ENCODE data around the gene HMCN2.
"Not testable (repeated sequence)": the region's sequence is repeated elsewhere in the genome, so short reads cannot be mapped to it uniquely, and the experiment has no call there.

Gene HMCN2

GRCh38 chr9:130327781-130328348 lies 62.3 kb downstream of the HMCN2 start:
- DNase-seq (ENCODE audit: low spot score) (no peak), FAIRE-seq (no peak)

GRCh38 chr9:130328349-130328801 lies 62.8 kb downstream of the HMCN2 start:
- no peak for FAIRE-seq
- DNase-seq (ENCODE audit: low spot score): no peak

DNA sequence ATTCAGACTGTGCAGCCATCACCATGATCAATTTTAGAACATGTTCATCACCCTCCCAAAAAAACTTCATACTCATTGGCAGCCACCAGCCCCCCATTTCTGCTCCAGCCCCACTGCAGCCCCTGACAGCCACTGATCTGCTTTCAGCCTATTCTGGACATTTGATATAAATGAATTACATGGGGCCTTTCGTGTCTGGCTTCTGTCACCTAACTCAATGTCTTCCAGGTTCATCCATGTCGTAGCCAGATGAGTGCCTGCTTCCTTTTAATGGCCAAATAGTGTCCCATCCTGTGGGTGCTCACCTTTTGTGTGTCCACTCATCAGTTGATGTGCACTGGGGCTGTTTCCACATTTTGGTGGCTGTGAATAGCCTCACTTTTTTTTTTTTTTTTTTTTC lies 63.5 kb downstream of the HMCN2 start:
- no peak for DNase-seq (ENCODE audit: low spot score)
- no peak for FAIRE-seq

DNA sequence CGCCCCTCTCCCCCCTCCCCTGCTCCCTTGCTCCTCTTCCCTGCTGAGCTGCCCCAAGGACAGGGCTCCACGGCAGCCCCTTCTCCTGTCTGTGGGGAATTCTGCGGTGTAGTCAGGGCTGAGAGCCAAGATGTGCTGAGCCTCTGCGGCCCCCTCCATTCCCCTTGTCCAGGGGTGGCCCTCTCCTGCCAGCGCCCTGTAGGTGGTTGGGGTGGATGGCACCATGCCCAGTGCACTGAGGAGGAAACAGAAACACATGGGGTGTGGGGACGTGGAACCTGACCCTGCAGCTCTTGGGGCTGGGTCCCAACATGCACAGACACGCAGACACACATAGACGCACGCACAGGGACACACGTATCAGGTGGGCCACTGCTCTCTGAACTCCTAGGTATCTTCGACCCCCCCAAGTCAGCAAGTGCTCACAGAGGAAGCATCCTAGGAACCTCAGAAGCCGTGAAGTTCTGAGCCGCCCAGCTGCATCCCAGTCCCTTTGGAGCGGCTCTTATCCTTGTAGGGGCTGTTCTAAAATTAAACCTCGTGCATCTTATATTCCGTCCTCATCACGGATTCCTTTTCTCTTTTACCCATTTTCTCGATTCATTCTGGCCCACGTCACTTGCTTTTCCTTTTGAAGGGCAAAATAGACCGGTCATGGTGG lies 64.8 kb downstream of the HMCN2 start:
- no peak for FAIRE-seq
- DNase-seq (ENCODE audit: low spot score): no peak

DNA sequence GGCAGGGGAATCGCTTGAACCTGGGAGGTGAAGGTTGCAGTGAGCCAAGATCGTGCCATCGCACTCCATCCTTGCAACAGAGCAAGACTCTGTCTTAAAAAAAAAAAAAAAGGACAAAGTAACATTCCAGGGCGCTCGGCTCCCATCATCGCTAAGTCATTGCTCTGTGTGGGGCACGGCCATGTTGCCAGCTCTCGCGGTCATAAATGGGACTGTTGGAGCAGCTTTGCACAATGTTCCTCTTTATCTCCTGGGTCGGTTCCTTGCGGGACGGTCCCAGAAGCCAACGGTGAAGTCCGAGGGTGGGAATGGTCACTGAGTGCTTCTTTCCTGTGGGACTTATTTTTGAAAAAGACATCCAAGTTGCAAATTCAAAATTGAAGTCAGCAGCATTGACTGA lies 65.5 kb downstream of the HMCN2 start:
- no peak for FAIRE-seq
- no peak for DNase-seq (ENCODE audit: low spot score)

DNA sequence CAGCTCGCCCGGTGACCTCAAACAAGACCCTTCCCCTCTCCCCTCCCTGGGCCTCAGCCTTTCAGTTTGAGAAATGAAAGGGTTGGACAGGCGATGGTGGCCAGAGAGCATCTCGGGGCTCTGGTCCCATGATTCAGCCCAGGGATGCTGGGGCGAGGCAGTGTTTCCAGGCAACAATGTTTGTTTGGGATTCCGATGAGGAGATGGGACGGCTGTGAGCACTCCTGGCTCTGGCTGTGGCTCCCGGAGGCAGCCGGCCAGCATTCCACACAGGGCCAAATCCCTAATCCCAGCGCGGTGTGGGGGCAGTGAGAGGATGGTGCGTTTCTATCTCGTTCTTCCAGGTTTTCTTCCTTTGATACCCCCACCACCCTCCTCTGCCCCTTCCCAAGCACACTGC lies 66.0 kb downstream of the HMCN2 start:
- DNase-seq (ENCODE audit: low spot score): no peak
- no peak for FAIRE-seq

DNA sequence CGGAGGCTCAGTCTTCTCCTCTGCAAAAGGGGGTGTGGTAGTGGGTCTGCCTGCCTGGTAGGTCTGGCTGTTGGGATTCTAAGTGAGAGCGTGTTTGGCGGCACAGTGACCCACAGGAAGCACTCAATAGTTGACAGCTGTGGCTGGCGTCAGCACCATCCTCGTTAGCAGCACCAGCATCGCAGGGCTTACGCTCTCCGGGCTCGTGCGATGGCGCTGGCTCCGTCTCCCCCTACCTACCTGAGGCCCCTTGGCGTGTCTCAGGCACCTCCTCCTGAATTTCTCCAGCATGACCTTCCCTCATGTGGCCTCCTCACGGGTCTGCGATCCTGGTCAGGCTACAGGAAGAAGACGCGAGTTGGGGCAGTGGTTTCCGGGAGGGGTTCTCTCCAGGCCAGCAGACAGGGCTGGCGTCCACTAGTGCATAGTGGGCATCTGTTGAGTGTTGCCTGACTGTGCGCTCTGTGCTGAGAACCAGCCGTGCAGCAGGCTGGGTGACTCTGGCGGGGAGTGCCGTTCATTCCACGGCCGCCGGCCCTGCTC lies 66.9 kb downstream of the HMCN2 start:
- no peak for DNase-seq (ENCODE audit: low spot score)
- FAIRE-seq: no peak

DNA sequence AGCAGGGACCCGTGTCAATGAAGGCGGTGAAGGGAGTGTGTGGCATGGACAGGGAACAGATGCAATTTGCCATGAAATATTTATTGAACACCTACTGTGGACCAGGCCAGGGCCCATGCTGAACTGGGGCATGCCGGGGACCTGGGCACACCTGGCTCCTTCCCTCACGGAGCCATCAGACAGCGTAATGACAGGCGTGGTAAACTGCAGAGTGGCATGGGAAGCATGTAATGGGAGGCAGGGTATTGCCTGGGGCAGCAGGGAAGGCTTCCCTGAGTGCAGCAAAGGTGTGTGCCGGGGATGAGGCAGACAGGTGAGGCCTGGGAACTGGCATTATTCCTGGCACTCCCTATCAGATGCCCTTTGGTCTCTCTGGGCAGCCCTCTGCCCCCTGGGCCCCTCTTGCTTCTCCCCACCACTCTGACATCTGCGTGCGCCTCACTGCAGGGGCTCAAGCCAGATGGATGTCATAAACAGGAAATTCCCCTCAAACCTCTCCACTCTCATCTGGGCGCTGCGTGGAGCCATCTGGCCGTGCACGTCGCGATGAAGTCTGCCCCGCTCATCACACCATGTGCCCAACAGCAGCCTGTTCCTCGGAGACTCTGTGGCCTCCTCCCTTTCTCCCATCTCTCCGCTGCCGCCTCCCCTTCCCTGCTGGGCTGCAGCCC lies 67.6 kb downstream of the HMCN2 start:
- no peak for FAIRE-seq
- no peak for DNase-seq (ENCODE audit: low spot score)

DNA sequence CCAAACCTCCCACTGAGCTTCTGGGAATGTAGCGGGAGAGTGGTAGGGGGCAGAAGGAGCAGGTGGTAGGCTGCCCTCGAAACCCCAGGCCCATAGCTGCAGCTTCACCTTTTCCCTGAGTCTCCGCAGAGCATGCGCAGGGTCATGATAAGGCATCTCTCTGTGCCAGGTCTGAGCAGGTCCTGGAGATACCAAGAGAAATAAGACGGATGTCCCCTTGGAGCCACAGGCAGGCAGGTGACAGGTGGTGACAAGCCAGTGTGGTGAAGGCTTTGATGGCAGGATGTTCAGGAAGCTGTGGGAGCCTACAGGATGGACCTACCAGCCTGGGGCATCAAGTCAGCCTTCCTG lies 68.1 kb downstream of the HMCN2 start:
- no peak for FAIRE-seq
- no peak for DNase-seq (ENCODE audit: low spot score)

DNA sequence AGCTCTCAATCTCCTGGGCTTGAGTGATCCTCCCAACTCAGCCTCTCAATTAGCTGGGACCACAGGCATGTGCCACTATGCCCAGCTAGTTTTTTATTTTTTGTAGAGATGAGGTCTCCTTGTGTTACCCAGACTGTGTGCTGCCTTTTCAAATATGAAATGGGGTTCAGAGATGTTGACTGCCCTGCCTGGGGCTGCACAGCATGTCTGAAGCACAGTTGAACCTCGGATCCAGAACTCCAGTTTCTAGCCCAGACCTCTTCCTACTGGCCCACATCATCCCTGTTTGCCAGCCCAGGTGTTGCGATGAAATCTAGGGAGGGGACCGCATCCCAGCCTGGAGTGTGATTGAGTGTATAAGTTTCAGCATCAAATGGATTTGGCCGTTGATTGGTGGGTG lies 69.4 kb downstream of the HMCN2 start:
- FAIRE-seq (no peak), DNase-seq (ENCODE audit: low spot score) (no peak)

DNA sequence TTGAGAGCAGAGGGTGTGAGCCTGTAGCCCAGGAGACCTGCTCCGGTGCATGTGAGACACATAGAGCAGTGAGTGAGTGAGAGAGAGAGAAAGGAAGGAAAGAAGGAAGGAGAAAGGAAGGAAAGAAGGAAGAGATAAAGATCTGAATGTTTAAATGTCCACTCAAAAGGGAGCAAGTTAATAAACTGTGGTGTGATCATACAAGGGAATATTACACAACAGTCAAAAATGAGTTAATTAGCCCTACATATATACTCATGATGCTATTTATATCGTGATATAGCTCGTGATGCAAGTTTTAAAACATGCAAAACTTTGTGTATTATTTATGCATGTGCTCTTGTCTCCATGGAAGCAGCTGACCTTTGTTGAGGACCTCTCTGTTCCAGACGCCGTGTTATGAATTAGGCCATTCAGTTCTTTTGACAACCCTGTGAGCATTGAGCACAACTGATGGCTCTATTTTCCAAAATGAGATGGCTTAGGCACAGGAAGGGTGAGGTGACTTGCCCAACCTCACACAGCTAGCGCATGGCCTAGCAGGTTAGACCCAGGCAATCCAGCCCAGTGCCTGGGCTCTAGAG lies 70.6 kb downstream of the HMCN2 start:
- FAIRE-seq (no peak), DNase-seq (ENCODE audit: low spot score) (no peak)

DNA sequence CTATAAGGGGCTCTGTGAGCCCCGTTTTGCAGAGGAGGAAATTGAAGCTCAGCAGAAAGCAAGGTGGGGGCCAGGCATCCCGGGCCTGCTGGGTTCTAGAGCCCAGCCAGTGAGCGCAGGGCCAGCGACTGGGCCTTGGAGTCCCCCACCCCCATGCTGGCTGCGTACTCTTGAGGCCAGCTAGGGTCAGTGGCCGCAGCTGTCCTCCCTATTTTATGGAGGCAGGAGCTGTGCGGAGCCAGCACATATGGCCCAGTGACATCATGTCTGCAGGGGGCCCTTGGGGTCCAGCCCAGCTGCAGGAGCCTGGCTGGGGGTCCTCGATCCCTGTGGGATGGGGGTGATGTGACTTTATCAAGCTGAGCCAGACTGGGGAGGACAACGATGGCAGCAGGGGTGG lies 71.3 kb downstream of the HMCN2 start:
- DNase-seq (ENCODE audit: low spot score) (no peak), FAIRE-seq (no peak)

DNA sequence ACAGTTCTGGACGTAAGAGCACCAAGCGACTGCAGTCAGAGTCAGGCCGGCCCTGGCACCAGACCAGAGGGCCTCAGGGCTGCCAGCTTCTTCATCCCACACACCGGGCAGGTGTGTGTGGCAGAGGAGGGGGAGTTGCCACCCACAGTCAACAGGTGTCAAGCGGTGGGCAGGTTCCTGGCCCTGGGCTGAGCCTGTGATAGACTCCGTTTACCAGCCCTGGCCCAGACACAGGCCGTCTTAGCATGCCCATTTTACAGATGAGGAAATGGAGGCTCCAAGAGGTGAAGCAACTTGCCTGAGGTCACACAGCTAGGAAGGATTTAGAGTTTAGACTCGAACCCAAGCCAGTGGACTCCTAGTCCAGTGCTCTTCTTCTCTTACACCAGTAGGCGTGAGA lies 71.8 kb downstream of the HMCN2 start:
- no peak for FAIRE-seq
- DNase-seq (ENCODE audit: low spot score): no peak

GRCh38 chr9:130337784-130338380 lies 72.3 kb downstream of the HMCN2 start:
- DNase-seq (ENCODE audit: low spot score) (no peak), FAIRE-seq (no peak)

DNA sequence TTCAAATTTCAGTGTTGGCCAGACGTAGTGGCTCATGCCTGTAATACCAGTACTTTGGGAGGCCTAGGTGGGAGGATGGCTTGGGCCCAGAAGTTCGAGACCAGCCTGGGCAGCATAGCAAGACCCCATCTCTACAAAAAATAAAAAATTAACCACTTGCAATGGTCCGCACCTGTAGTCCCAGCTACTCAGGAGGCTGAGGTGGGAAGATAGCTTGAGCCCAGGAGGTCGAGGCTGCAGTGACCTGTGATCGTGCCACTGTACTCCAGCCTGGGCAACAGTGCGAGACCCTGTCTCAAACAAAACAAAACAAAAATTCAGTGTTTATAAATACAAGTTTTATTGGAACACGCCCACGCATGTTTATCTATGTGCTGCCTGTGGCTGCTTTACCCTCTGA lies 73.3 kb downstream of the HMCN2 start:
- not testable (repeated sequence) for FAIRE-seq; DNase-seq (ENCODE audit: low spot score)

GRCh38 chr9:130339306-130339705 lies 73.7 kb downstream of the HMCN2 start:
- DNase-seq (ENCODE audit: low spot score) (no peak), FAIRE-seq (no peak)

DNA sequence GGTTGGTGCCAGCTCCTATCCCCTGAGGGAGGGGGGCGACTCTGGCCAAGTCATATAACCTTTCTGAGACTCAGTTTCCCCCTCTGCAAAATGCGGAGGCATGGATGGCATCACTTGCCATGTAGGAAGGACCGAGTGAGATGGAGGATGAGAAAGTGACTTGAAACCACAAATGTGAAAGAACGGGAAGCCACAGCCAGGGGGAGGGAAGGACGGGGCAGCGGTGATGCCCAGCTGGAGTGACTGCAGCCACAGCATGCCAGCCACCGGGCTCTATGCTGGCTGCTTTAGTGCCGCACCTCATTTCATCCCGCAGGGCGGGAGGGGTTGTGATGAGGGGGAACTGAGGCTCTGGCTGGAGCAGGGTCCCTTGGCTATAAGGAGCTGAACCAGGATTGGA lies 74.5 kb downstream of the HMCN2 start:
- no peak for DNase-seq (ENCODE audit: low spot score)

DNA sequence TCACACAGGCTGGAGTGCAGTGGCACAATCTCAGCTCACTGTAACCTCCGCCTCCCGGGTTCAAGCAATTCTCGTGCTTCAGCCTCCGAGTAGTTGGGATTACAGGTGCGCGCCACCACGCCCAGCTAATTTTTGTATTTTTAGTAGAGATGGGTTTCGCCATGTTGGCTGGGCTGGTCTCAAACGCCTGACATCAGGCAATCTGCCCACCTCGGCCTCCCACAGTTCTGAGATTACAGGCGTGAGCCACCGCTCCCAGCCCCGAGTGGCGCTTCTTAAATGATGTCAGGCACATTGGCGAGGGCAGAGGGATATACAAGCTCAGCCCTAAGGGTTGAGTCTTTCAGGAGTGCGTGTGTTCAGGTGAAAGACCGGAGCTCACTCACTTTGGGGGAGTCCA lies 75.0 kb downstream of the HMCN2 start:
- DNase-seq (ENCODE audit: low spot score); FAIRE-seq: not testable (repeated sequence)

More for the DNA sequence above, 74.5 kb downstream of the HMCN2 start:
- no peak for FAIRE-seq

DNA sequence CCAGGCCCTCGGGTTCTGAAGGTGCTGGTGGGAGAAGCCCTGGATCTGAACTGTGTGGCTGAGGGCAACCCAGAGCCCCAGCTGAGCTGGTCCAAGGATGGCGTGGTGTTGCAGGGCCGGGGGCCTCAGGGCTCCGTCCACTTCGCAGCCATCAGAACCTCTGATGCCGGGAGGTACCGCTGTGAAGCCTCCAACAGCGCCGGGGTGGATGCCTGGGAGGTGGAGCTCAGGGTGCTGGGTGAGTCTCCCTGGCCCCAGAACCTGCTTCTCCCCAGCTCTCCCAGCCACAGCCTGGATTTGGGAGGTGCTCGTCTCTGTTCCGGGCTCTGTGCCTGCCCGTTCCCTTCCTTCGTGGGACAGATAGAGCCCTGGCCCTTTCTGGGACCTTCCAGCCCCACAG lies 75.6 kb downstream of the HMCN2 start:
- DNase-seq (ENCODE audit: low spot score) (no peak), FAIRE-seq (no peak)

GRCh38 chr9:130341839-130342713 lies 76.5 kb downstream of the HMCN2 start:
- FAIRE-seq (no peak), DNase-seq (ENCODE audit: low spot score) (no peak)

DNA sequence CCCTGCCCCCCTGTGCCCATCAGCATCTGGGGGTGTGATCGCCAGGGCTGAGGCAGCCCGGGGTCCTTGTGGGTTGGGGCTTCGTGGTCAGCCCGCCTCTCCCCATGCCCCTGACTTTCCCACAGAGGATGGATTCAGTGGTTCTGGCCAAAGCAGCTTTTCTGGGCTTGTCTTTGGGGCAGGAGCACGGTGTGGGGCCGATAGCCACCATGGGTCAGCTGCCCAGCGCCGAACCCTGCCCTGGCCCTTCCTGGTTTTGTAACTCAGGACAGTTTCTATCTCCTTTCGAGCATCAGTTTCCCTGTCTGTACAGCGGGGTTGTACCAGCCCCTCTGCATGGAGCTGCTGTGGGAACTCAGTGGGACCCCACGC lies 77.1 kb downstream of the HMCN2 start:
- FAIRE-seq (no peak), DNase-seq (ENCODE audit: low spot score) (no peak)
